NCI-H2029 treated with DMSO at 0.1 percent for 48 hours (cell line): ENCODE measurements around the gene KHDRBS1.
"Not testable (repeated sequence)": the region's sequence is repeated elsewhere in the genome, so short reads cannot be mapped to it uniquely, and the experiment has no call there.

Experiments
- DNase-seq: peaks from one replicate; lab custom pipeline; 2025; lab: John Stamatoyannopoulos, UW

Gene KHDRBS1

DNA sequence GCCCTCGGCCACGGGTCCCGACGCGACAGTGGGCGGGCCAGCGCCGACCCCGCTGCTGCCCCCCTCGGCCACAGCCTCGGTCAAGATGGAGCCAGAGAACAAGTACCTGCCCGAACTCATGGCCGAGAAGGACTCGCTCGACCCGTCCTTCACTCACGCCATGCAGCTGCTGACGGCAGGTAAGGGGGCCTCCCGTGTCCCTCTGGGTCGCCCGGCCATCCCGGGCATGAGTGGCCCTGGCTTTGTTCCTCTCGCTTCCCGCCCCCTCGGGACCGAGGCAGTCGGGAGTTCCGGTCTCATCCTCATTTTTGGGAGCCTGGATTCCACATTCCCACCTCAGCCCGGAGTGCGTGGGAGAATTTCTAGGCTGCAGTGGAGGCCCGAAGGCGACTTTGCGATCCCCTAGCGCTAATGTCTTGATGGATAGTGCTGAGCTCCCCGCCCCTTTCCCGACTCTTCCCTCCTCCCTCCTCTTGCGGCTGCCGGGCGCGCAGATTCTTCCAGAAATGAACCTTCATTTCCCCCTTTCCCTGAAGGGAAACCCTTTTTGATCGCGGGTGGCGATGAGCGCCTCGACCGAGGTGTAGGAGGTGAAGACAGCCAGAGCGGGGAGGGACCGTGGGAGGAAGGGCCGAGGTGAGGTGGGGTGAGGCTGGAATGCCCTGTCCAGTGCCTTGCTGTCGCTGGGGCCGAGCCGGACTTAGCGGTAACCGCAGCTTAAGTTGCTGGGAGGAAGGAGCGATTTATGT lies 705 bp downstream of the KHDRBS1 start:
- peak; percentile 5 for DNase-seq

- DNase-seq, result no peak
Measured at GRCh38 chr1:32014948-32015273, 1.2 kb downstream of the KHDRBS1 start.

GRCh38 chr1:32020339-32020738 lies 6.7 kb downstream of the KHDRBS1 start:
- no peak for DNase-seq

- DNase-seq, result not testable (repeated sequence)
Measured at GRCh38 chr1:32021574-32022018, 7.9 kb downstream of the KHDRBS1 start.

GRCh38 chr1:32023351-32023750 lies 9.7 kb downstream of the KHDRBS1 start:
- DNase-seq, result no peak

DNA sequence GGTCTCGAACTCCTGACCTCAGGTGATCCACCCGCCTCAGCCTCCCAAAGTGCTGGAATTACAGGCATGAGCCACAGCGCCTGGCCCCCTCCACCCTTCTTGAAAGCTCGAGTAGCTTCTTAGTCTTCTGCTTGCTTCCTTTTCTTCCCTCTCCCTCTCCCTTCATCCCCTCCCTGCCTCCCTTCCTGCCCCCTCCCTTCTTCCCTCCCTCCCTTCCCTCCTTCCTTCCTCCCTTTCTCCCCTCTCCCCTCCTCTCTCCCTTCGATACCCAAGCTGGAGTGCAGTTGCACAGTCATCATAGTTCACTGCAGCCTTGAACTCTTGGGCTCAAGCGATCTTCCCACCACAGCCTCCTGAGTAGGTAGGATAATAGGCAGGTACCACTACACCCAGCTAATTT lies 11.8 kb downstream of the KHDRBS1 start:
- no peak for DNase-seq

- DNase-seq, result peak; percentile 13
Measured at GRCh38 chr1:32028746-32029145, 15.1 kb downstream of the KHDRBS1 start.

- DNase-seq, result no peak
Measured at GRCh38 chr1:32031578-32032274, 18.1 kb downstream of the KHDRBS1 start.

GRCh38 chr1:32032275-32032615 lies 18.6 kb downstream of the KHDRBS1 start:
- DNase-seq, result no peak

DNA sequence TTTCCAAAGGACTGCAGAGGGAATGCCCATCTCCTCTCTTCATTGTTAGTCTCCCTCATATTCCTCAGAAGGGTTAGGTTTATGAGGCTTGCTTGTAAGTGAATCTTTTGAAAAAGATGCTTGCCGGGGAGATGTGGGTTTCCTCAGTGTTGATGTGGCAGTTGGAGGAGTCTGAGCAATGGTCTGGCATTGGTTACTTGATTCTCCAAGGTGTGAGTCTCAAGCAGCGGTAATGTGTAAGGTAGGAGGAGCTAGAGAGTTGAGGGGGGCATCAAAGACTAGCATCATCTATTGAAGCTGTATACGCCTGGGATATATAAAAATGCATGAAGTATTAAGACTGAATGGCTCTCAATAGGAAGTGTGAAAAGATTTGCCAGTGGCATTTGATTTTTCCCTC lies 21.5 kb downstream of the KHDRBS1 start:
- no peak for DNase-seq

DNA sequence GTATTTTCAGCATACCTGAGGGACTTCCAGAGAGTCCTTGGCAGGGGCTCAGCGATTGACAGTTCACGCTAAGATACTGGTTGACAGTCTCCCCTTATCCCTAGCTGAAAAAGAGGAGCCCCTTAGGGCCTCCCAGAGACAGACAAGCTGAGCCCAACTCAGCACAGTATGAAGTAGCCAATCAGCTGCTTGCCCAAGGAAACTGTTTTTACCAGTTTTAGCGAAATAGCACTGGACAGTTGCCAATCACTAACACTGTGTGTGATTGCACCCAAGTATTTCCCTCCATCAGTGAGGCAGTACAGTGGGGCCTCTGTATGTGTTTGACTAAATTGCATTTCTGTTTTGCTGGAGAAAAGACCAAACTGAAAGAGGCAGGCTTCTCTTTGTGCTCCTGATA lies 27.0 kb downstream of the KHDRBS1 start:
- DNase-seq, result no peak

DNA sequence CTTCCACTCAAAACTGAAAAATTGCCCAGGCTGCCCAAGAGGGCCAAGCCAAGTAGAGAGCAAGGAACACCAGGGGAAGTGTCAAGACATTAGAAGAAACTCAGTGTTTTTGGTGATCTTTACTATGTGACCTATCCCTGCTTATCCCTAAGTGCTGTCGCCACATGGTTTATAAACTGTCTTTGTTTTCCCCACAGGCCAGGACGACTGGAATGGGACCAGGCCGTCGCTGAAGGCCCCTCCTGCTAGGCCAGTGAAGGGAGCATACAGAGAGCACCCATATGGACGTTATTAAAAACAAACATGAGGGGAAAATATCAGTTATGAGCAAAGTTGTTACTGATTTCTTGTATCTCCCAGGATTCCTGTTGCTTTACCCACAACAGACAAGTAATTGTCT lies 28.7 kb downstream of the KHDRBS1 start:
- DNase-seq, result no peak

DNA sequence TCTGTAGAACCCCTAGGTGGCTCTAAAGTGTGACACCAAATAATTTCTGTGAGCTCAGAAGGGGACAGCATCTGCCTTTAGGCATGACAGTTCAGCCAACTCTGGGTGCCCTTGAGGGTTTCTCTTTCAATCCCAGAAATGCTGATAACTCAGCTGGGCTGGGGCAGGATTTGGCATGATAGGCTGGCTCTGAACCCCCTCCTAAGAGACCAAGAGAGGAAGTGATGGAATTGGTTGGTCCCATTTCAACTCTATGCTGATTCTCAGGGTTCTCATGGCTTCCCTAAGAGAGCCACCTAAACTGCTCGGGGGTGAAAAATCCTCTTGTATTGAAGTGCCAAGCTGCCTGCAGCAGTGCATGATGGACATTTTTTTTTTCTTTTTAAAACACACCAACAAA lies 30.6 kb downstream of the KHDRBS1 start:
- DNase-seq, result no peak

DNA sequence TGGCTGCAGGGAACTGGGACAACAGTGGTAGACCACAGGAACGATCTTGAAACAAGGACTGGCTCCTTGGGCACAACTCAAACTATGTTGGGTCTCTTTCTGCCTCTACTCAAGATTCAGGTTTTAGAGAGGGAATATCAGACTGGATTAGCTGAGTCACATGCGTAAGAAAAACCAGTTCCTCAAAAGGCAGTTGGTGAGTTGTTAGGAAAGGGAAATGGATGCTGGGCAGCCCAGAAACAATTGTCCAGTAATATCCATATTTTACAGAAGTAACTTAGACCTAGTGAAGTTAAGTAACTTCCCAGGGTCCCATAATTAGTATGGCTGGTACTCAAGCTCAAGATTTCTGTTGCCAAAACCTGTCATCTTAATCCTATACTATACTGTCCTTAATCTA lies 32.1 kb downstream of the KHDRBS1 start:
- DNase-seq, result no peak

DNA sequence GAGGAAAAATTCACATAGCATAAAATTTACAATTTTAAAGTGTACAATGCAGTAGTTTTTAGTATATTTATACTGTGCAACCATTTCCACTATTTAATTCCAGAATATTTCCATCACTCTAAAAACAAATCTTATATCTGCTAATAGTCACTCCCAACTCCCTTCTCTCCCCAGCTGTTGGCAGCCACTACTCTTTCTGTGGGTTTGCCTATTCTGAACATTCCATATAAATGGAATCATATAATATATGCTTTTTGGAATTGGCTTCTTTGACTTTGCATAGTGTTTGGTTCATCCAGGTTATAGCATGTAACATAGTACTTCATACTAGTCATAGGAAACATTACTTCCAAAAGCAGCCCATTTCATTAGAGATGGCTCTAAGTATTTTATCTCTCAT lies 34.0 kb downstream of the KHDRBS1 start:
- DNase-seq, result no peak

GRCh38 chr1:32048440-32048839 lies 34.8 kb downstream of the KHDRBS1 start:
- DNase-seq, result no peak

GRCh38 chr1:32051706-32052105 lies 38.0 kb downstream of the KHDRBS1 start:
- DNase-seq, result no peak

DNA sequence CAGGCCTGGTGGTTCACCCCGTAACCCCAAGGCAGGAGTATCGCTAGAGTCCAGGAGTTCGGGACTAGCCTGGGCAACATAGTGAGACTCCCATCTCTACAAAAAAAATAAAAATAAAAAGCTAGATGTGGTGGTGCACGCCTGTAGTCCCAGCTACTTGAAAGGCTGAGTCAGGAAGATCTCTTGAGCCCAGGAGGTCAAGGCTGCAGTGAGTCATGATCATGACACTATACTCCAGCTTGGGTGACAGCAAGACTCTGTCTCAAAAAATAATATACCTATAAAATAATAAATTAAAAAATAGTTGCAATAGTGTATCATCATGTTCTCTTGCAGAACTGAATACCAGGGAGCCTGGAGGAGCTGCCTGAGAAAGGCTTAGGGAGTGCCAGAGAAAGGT lies 39.2 kb downstream of the KHDRBS1 start:
- DNase-seq, result no peak

DNA sequence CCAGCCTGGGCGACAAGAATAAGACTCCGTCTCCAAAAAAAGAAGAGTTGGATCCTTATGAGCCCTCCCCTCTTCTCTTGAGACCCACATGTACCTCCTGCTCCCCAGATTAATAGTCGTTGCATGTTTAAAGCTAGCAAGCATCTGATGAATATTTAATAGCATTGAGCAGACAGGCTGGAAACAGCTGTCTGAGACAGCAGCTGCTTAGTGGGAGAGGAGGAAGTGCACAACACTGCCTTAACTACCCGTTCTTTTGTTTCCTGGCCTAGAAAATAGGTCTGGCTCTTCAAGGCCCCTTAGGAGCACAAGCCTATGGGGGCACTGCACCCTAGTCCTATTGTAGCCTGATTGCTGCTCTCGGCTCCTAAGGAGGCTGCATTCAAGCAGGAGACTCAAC lies 41.7 kb downstream of the KHDRBS1 start:
- DNase-seq, result no peak

DNA sequence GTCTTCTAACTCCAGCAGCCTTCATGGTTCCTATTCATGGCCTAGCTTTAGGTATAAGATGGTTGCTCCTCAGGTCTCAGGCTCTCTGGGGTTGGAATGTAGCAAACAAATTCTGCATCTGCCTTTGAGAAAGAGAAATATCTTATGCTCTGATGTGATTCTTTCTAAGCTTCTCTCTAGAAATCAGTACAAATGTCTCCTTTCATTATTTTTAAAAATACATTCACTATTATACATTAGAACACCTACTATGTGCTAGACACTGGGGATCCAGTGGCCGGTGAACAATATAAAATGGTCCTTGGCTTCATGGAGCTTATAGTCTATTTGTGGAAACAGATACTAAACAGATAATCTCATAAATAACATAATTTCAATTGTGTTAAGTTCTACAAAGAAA lies 42.9 kb downstream of the KHDRBS1 start:
- DNase-seq, result no peak

DNA sequence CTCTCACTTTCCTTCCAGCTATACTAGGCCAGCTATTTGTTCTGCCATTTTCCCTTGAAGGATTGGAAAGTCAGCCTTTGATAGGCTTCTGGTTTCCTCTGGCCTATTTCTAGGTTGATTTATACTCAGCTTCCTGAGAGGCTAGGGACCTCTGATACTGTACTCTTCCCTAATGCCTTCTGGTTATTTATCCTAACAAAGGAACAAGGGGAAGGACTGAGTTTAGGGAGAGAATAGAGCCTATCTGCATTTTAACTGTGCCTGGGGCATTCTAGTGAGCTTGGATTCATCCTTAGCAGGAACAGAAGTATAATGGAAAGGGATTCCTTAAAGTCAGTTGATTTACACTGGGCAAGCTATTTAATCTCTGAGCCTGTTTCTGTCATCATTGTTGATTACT lies 47.2 kb downstream of the KHDRBS1 start:
- DNase-seq, result no peak

DNA sequence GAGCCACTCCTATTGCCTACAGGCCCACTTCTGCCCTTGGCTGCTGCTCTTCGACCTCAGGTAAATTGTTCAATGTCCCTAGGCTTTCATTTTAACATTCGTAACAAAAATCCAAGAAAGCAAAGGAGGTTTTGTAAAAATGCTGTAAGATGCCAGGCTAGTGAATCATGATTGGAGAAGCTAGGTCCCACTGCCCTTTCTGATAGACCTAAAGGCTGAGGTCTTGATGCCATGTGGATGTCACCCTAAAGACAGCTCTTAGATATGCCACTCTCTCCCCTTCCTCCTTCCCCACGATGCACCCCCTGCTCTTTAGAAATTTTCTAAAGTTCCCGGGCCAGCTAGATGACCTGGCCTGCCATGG lies 49.2 kb downstream of the KHDRBS1 start:
- no peak for DNase-seq

GRCh38 chr1:32063261-32063681 lies 49.6 kb downstream of the KHDRBS1 start:
- DNase-seq, result no peak
